Cardiac septum (tissue), 1 donor: ENCODE measurements around the gene ACE. TPM values are rescaled to one million over a fixed set of nuclear protein-coding genes. Genes with fewer than 3 reads are reported as not detected.
"Not testable (repeated sequence)": the region's sequence is repeated elsewhere in the genome, so short reads cannot be mapped to it uniquely, and the experiment has no call there.

Experiments used
- DNase-seq: peaks from one replicate; pipeline ENCODE4 v3.0.0-alpha.2; 2020; ENCODE audit warnings: low spot score
- intact Hi-C: fragments of 100-400 bp; cut with DNase I; formaldehyde crosslinking; loops from one replicate; pipeline ENCODE4 v1.14.0; 2022
- total RNA-seq: library from RNA; stranded (reverse); fragmentation: NEBNext Ultra II Directional; extraction: Animal tissue kit (Norgen Biotek cat#: 25700); gene quantifications from one replicate; pipeline ENCODE4 v1.2.1, GENCODE V29; 2021
- donor health status: DM: no; HTN: no; CAD: no.

The ACE gene
- total RNA-seq, 1 donor from 2014 or later = 11.6 TPM

GRCh38 chr17:63463771-63464170 lies 13.1 kb upstream of the ACE start:
- DNase-seq = no peak
- intact Hi-C loops = no loop called here

GRCh38 chr17:63464691-63465236 lies 12.1 kb upstream of the ACE start:
- no peak for DNase-seq
- intact Hi-C loops = no loop called here

GRCh38 chr17:63468099-63468498 lies 8.8 kb upstream of the ACE start:
- intact Hi-C loops, DNase-seq: not testable (repeated sequence)

- DNase-seq = no peak
- intact Hi-C loops = no loop called here
Measured at GRCh38 chr17:63474174-63474573, 2.7 kb upstream of the ACE start.

DNA sequence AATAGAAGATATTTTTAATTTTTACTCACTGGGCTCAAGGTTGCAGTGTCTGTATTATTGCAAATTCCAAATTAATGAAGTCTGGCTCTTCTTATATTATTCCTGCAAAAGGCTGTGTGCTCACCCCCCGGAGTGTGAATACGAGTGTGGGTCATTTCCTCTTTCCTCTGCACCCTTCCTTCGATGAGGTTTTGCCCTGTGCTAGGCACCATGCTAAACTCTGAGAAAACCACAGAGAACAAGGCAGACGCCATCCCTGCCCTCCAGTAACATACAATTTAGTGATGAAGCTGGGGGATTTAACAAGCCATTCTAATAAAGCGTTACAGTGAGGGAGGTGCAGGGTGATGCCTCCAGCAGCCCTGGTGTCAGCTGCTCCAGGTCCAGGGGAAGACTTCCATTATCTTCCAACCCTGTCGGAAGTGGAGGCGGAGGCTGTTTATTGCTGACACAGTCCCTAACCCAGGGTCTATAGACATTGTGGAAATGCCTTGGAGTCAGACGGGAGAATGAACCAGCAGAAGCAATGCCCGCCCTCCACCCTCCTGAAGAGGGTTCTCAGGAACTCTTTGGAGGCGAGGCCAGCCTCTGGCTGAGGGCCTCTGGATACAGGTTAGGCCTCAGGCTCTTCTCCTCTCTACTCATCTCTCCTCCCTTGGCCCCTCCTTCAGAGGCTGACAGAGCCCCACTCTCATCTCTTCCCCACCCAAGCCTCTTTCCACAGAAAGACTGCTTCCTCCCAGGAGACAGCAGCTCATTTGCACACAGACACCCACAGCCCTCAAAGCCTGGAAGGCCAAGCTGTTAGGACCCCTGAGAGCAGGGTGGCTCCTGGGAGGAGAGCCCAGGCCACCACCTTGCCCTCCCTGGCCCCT lies 2.0 kb upstream of the ACE start:
- intact Hi-C loops = loop anchor here (5.0 kb wide), 1 partner anchor 137 kb away; no protein-coding TSS in a partner anchor
- no peak for DNase-seq

- no peak for DNase-seq
- intact Hi-C loops = loop anchor here (5.0 kb wide), 1 partner anchor 137 kb away; no protein-coding TSS in a partner anchor
Measured at GRCh38 chr17:63475491-63476412, 1.1 kb upstream of the ACE start.

- intact Hi-C loops = loop anchor here (5.0 kb wide), 1 partner anchor 136 kb away; no protein-coding TSS in a partner anchor
Measured at GRCh38 chr17:63476459-63476853, 405 bp upstream of the ACE start.

DNA sequence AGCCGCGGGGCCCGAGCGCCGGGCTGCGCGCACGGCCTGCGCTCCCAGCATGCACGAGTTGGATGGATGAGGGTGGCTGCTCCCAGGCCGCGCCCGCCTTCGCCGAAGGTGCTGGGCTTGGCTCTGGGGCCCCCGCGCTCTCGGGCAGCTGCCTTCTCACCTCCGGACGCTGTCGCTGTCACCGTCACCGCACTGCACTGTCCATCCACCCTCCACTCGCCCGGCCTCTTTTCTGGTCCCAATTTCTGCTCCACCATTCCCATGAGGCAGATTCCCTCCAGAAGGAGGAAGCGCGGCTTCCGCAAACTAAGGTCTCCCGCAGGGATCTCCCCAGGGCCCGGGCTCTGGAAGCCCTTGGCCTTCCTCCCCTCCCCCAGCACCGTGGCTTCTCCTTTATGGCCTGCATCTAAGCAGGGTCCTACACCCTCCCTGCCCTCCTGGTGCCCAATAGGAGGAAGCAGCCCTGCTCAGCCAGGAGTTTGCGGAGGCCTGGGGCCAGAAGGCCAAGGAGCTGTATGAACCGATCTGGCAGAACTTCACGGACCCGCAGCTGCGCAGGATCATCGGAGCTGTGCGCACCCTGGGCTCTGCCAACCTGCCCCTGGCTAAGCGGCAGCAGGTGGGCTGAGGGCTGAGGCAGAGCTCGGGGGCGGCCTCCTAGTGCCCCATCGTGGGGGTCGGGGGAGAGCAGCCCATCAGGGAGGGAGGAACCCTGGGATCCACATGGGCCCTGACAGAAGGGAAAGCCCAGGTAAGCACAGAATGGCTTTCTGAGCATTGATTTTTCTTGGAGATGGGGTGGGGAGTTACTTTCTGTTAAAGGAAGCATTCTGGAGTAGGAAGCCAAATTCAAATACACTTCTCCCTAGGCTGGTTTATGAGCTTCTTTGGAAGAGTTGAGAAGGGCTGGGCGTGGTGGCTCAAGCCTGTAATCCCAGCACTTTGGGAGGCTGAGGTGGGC lies 899 bp downstream of the ACE start:
- no peak for DNase-seq
- intact Hi-C loops = loop anchor here (2.0 to 5.0 kb wide), 2 partner anchors 35 to 135 kb away; no protein-coding TSS in a partner anchor

More at GRCh38 chr17:63476459-63476853, 405 bp upstream of the ACE start:
- DNase-seq = no peak

DNA sequence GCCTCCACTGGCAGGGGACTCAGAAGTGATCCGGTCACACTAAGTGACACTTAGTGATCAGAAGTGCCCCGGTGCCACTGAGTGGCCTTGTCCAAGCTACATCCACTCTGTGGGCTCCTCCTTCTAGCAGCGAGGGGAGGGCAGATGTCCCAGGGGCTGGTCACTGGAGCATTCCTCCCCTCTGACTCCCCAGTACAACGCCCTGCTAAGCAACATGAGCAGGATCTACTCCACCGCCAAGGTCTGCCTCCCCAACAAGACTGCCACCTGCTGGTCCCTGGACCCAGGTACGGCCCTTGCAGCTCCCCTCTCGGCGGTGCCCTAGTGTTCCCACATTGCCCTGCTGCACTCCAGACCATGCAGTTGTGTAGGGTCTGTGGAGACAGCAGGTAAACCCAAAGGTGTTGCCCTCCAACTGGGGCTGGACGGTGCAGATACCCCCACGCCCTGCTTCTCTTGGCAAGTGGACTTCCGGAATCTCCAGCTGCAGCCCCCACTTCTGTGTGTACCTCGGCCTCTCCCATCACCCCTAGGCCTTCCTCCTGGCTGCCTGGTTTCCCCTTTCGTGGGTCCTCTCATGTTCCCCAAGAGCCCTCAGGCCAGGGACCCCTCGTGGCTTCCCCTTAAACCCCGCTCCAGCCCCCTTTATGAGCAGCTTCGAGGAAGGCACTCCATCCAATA lies 2.1 kb downstream of the ACE start:
- intact Hi-C loops = loop anchor here (1.0 to 5.0 kb wide), 3 partner anchors 36 to 133 kb away; no protein-coding TSS in a partner anchor
- DNase-seq = peak; percentile 88

DNA sequence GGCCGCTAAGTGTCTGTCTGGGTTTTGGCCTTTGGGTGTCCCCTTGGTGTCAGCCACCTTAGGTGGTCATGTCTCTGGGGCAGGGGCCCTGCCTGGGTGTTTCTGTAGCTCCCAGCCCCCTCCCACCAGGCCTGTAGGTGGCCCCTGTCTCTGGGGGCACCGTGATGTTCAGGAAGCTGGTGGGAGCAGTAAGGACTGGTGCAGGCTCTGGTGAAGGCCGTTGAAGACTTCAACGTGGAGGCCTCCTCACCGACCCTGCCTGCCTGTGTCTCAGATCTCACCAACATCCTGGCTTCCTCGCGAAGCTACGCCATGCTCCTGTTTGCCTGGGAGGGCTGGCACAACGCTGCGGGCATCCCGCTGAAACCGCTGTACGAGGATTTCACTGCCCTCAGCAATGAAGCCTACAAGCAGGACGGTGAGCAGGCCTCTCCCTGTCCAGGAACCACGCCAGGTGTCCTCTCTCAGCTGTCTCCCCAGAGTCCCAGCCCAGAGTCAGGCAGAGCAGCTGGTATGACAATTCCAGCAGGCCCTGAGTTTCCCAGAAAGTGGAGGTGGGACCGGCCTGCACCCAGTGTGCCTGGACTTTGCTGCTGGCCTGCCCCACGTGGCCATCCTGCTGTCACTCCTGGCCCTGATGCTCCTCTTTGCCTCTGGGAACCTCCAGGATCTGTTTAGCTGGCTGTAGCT lies 2.8 kb downstream of the ACE start:
- no peak for DNase-seq
- intact Hi-C loops = loop anchor here (1.0 to 5.0 kb wide), 3 partner anchors 37 to 133 kb away; no protein-coding TSS in a partner anchor

DNA sequence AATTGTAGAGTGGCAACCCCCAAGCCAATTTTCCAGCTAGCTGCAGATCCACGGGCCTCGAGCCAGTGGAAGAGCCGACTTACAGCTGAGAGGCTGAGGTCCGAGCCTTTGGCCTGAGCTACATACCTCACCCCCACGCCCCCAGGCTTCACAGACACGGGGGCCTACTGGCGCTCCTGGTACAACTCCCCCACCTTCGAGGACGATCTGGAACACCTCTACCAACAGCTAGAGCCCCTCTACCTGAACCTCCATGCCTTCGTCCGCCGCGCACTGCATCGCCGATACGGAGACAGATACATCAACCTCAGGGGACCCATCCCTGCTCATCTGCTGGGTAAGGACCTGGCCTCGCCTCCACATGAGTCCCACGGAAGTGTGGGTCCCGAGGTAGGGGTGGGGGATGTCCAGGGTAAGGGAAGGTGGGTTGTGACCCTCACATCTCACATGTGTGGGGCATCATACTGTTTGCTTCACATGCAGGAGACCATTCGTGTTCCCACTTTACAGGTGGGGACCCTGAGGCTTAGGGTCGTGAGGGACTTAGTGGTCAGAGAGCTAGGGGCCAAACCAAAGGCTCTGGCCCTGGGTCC lies 3.4 kb downstream of the ACE start:
- intact Hi-C loops = no loop called here
- DNase-seq = no peak

- intact Hi-C loops = no loop called here
- no peak for DNase-seq
Measured at GRCh38 chr17:63480826-63481487, 4.1 kb downstream of the ACE start.

- intact Hi-C loops = no loop called here
- no peak for DNase-seq
Measured at GRCh38 chr17:63481488-63481870, 4.6 kb downstream of the ACE start.

DNA sequence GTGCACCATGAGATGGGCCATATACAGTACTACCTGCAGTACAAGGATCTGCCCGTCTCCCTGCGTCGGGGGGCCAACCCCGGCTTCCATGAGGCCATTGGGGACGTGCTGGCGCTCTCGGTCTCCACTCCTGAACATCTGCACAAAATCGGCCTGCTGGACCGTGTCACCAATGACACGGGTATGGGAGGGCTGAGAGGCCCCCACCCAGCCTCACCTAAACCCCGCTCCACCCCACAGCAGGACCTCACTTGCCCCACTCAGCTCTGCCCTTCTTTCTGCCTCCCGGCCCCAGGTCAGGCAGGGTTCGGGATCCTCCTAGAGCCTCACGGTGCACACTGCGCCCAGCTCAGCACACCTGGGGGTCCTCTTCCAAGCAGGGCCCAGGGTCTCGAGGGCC lies 5.6 kb downstream of the ACE start:
- DNase-seq = no peak
- intact Hi-C loops = no loop called here

DNA sequence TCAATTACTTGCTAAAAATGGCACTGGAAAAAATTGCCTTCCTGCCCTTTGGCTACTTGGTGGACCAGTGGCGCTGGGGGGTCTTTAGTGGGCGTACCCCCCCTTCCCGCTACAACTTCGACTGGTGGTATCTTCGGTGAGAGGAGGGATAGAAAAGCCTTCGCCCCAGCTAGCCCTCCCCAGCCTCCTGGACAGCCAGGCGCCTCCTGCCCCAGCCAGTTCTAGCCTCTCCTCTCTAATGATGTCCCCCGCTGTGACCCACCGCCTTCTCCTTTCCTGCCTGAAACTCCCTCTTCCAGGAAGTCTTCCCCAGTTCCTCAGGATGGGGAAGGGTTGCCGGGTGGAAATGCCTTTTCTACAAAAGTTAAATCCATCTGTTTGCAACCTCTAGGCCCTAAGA lies 6.2 kb downstream of the ACE start:
- DNase-seq = no peak
- intact Hi-C loops = no loop called here

DNA sequence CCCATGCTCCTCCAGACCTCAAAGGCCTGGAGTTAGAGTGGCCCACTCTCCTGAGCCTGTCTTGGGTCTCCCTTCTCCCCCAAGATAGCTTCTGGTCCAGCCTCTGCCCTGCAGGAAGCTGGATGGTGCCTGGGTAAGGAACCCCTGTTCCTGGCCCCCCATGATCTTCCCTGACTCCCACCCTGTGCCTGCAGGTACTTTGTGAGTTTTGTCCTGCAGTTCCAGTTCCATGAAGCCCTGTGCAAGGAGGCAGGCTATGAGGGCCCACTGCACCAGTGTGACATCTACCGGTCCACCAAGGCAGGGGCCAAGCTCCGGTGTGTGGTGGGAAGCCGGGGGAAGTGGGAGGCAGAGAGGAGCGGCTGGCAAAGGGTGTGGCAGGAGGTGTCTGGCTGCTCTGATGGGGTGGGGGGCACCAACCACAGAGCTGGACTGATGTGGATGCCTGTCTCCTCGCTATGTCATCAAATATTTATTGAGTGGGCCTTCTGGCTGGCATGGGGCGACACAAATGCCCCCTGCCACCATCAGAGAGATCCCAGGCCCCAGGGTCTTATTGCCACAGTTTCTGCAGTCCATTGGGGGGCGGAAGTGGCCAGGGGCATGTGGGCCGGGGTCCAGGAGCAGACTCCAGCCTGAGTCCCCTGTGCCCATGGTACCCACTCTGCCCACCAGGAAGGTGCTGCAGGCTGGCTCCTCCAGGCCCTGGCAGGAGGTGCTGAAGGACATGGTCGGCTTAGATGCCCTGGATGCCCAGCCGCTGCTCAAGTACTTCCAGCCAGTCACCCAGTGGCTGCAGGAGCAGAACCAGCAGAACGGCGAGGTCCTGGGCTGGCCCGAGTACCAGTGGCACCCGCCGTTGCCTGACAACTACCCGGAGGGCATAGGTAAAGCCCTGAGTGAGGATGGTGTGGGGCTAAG lies 7.1 kb downstream of the ACE start:
- DNase-seq = no peak
- intact Hi-C loops = no loop called here
